Progenitor cell of endocrine pancreas (in vitro differentiated cells): ENCODE data around the gene ATP8B1. TPM values are rescaled to one million over a fixed set of nuclear protein-coding genes. Genes with fewer than 3 reads are reported as not detected.

Source experiments
- DNase-seq: peaks from one replicate; pipeline ENCODE4 v3.0.0; 2021; ENCODE audit warnings: low spot score; ENCODE audit not compliant: unreplicated experiment
- H3K27ac Mint-ChIP-seq: 2 replicates; pipeline ENCODE4 v1.8.0; 2021; ENCODE audit warnings: mild to moderate bottlenecking, moderate library complexity, mixed read lengths
- H3K27me3 Mint-ChIP-seq: 2 replicates; pipeline ENCODE4 v1.8.0; 2021; ENCODE audit warnings: mixed read lengths
- H3K36me3 Mint-ChIP-seq: 2 replicates; pipeline ENCODE4 v1.8.0; 2022; ENCODE audit warnings: mixed read lengths; ENCODE audit not compliant: insufficient read depth
- H3K4me1 Mint-ChIP-seq: 2 replicates; pipeline ENCODE4 v1.8.0; 2021; ENCODE audit warnings: low read depth, mixed read lengths
- H3K4me3 Mint-ChIP-seq: 2 replicates; pipeline ENCODE4 v1.8.0; 2021; ENCODE audit warnings: low read depth, mild to moderate bottlenecking, moderate library complexity, mixed read lengths
- H3K9me3 Mint-ChIP-seq: 2 replicates; pipeline ENCODE4 v1.8.0; 2021; ENCODE audit warnings: low read depth, mixed read lengths
- total RNA-seq: library from RNA; stranded (reverse); gene quantifications from 2 replicates; pipeline ENCODE4 v1.2.1, GENCODE V29; 2021
- TF ChIP-seq, protein P1 (sequence below): fragments of 200-600 bp; sonication (generic); IDR thresholded peaks from one replicate; pipeline ENCODE4 v1.5.0; 2021; ENCODE audit warnings: antibody characterized with exemption, mild to moderate bottlenecking; ENCODE audit not compliant: unreplicated experiment

Gene ATP8B1
- total RNA-seq, 1 donor from 2014 or later = 21.9 TPM

DNA sequence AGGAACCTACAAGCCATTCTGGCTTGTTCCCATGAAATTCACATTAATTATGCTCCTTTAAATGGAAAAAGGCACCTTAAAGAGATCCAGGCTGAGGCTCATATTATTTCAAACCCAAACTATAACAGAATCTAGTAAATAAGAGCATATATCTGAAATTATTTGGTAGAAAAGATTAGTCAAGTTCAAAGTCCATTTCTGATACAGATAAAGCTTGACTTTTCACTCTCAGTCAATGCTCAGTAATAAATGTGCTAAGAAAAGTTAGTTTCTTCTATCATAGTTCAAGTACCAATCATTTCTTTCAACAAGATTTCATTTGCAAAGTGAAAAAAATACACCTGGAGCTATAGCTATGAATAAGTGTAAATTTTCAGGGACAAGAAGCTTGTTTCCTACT lies 119.6 kb downstream of the ATP8B1 start:
- no peak for DNase-seq
- no peaks in the 10 kb centered on the region for H3K27me3 Mint-ChIP-seq
- H3K36me3 Mint-ChIP-seq = peaks cover 27% of the 10 kb centered on the region
- TF ChIP-seq, protein P1, sequence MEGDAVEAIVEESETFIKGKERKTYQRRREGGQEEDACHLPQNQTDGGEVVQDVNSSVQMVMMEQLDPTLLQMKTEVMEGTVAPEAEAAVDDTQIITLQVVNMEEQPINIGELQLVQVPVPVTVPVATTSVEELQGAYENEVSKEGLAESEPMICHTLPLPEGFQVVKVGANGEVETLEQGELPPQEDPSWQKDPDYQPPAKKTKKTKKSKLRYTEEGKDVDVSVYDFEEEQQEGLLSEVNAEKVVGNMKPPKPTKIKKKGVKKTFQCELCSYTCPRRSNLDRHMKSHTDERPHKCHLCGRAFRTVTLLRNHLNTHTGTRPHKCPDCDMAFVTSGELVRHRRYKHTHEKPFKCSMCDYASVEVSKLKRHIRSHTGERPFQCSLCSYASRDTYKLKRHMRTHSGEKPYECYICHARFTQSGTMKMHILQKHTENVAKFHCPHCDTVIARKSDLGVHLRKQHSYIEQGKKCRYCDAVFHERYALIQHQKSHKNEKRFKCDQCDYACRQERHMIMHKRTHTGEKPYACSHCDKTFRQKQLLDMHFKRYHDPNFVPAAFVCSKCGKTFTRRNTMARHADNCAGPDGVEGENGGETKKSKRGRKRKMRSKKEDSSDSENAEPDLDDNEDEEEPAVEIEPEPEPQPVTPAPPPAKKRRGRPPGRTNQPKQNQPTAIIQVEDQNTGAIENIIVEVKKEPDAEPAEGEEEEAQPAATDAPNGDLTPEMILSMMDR = no peak
- no peak overlapping the region for H3K4me3 Mint-ChIP-seq
- no peaks in the 10 kb centered on the region for H3K4me1 Mint-ChIP-seq
- no peak overlapping the region for H3K27ac Mint-ChIP-seq
- H3K9me3 Mint-ChIP-seq = no peaks in the 10 kb centered on the region

DNA sequence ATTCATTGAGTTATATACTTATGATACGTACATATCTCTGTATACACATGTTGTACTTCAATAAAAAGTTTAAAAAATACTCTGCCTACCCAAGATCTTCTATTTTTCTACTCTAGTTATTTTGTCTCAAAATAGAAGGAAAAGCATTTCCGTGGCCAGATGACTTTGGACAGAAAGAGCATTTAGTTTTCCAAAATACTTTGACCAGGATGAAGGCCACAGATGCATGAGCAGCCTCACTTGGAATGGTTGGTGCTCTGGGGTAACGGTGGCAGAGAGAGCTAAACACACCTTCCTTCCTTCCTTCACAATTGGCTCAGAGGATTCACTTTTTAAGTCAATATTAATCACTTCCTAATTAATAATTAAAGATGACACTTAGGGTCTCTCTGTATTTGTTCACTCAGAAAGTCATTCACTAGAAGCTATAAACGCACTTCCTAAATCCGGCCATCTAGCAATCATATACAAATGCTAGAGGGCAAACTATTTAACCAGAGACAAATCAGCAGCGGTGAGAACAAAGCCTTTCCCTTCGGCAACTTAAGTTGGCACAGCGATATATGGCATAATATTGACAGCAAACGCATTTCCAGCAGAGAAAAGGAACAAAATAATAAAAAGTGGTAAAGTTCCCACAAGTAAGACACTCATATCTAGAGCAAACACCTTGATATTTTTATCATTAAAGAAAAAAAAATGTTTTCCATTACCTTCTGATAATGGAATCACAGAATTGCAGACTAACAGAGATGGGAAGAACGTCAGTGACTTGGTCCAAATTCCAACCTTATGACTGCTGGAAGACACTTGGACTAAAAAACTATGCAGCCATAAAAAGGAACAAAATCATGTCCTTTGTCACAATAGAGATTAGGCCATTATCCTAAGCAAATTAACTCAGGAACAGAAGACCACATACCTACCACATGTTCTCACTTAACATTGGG lies 125.6 kb downstream of the ATP8B1 start:
- no peaks in the 10 kb centered on the region for H3K4me1 Mint-ChIP-seq
- no peak overlapping the region for H3K4me3 Mint-ChIP-seq
- peaks cover 35% of the 10 kb centered on the region for H3K36me3 Mint-ChIP-seq
- H3K9me3 Mint-ChIP-seq = peaks cover 4% of the 10 kb centered on the region
- TF ChIP-seq, protein P1 = no peak
- DNase-seq = no peak
- no peak overlapping the region for H3K27ac Mint-ChIP-seq
- no peaks in the 10 kb centered on the region for H3K27me3 Mint-ChIP-seq

DNA sequence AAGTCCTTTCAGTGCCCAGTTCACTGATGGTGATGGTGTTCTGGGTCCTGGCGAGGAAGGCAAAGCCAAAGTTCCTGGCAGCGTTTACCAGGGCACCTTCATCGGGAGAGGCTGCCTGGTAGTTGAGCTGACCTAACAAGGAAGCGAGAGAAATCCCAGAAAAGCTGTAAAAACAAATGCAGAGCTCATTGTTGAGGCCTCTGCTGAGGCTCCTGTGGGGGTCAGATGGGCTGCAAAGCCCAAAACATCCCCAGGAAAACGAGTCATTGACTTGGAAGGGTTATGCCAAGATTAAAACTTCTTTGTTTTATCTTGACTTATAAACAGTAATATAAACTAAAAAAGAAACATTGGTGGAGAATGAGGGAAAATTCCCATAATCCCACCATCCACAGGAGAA lies 128.2 kb downstream of the ATP8B1 start:
- Mint-ChIP-seq H3K27me3 (no peaks in the 10 kb centered on the region), H3K4me1 (no peaks in the 10 kb centered on the region), H3K27ac (no peak overlapping the region), H3K9me3 (peaks cover 4% of the 10 kb centered on the region), H3K4me3 (no peak overlapping the region), H3K36me3 (peaks cover 39% of the 10 kb centered on the region)
- DNase-seq = no peak
- TF ChIP-seq, protein P1 = no peak

DNA sequence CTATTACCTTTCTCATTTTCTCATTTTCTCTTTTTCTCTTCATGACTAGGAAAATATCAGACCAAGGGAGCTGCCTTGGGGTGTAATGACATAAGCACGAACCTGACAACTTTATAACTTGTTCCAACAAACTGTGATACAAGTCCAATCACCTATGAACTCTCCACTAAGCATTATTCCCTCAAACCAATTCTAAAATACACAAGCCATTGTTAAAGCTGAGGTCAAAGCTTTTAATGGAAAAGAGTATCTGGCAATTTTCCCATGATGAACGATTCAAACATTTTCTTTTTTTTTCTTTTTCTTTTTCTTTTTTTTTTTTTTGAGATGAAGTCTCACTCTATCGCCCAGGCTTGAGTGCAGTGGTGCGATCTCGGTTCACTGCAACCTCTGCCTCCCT lies 133.1 kb downstream of the ATP8B1 start:
- DNase-seq = no peak
- Mint-ChIP-seq H3K4me3 (no peak overlapping the region), H3K36me3 (peaks cover 39% of the 10 kb centered on the region), H3K4me1 (peaks cover 12% of the 10 kb centered on the region), H3K9me3 (peaks cover 4% of the 10 kb centered on the region), H3K27ac (no peak overlapping the region), H3K27me3 (no peaks in the 10 kb centered on the region)
- TF ChIP-seq, protein P1 = no peak

DNA sequence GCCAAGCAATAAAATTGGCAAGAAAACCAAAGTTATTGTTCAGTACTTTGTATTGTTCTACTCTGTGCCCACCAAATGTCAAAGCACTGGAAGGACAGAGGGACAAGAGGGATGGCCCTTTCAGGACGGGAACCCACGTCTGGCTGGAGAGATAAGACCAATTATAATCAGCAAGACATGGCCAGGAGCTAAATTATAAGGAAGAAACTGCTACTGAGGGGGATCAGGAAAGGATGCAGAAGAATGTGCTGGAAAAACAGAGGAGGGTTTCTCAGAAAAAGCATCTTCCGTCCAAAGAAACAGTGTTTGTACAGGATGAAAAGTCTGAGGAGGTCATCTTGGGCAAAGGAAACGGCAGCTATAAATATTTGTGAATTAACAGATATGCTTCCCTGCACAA lies 135.1 kb downstream of the ATP8B1 start:
- H3K4me3 Mint-ChIP-seq = no peak overlapping the region
- peaks cover 2% of the 10 kb centered on the region for H3K9me3 Mint-ChIP-seq
- no peaks in the 10 kb centered on the region for H3K27me3 Mint-ChIP-seq
- no peak overlapping the region for H3K27ac Mint-ChIP-seq
- no peak for DNase-seq
- TF ChIP-seq, protein P1 = no peak
- H3K36me3 Mint-ChIP-seq = peaks cover 33% of the 10 kb centered on the region
- peaks cover 18% of the 10 kb centered on the region for H3K4me1 Mint-ChIP-seq
